ENCODE measurements around the gene MIEN1. TPM values are rescaled to one million over a fixed set of nuclear protein-coding genes. Genes with fewer than 3 reads are reported as not detected.

Gene MIEN1
- total RNA-seq, 2 donors from 2014 or later, result 27.1 to 30.3 TPM

- H3K4me1 ChIP-seq (ENCODE audit: control insufficient read depth in 1 of 2, low read depth in 2 of 2), result peaks cover 2 to 15% of the 10 kb centered on the region in 2 donors
- peak within 1 kb of the TSS; percentile 72 for H3K4me3 ChIP-seq
- no peaks in the 10 kb centered on the region for H3K36me3 ChIP-seq
- ATAC-seq (ENCODE audit: insufficient number of reproducible peaks, low FRiP score, low read depth) (peak; percentile 94), DNase-seq (ENCODE audit: low spot score) (peak; percentile 78)
- TF ChIP-seq CTCF (IDR thresholded peaks at IDR 0.05), result no peak
- peak within 1 kb of the TSS; percentile 84 to 91 for H3K27ac ChIP-seq
- H3K27me3 ChIP-seq (replicated peaks; ENCODE audit: insufficient read depth), result no peaks in the 10 kb centered on the region
- H3K9me3 ChIP-seq, result no peaks in the 10 kb centered on the region
Observed at GRCh38 chr17:39687546-39688474, 42.5 kb downstream of the MIEN1 start, which contains the start of gene PGAP3. PGAP3 (minus strand) TSS chr17:39688057; CDS start chr17:39688014, 43 bp downstream.

DNA sequence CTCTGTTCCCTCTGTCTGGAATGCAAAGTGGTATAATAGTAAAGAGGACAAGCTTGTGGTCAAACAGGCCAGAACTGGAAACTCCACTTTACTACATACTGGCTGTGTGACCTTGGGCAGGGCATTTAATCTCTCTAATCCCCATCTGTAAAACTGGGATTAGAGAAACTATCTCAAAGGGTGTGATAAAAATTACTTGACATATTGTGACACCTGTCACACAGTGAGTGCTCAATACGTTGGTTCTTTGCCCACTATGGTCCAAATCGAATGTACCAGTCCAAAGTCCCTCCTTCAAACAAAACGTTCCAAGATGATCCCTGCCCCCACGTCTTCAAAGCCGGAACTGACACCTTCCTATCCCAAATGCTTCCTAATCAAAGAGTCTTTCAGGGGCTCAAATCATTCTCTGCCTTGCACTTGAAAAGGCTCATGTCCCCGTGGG lies 43.2 kb downstream of the MIEN1 start:
- H3K4me1 ChIP-seq (ENCODE audit: control insufficient read depth in 1 of 2, low read depth in 2 of 2), result peaks cover 2 to 15% of the 10 kb centered on the region in 2 donors
- peak overlapping the region; percentile 72 for H3K4me3 ChIP-seq
- H3K27me3 ChIP-seq (replicated peaks; ENCODE audit: insufficient read depth), result no peaks in the 10 kb centered on the region
- H3K9me3 ChIP-seq, result no peaks in the 10 kb centered on the region
- no peak for DNase-seq (ENCODE audit: low spot score)
- peak overlapping the region; percentile 84 to 91 for H3K27ac ChIP-seq
- no peak for ATAC-seq (ENCODE audit: insufficient number of reproducible peaks, low FRiP score, low read depth)
- H3K36me3 ChIP-seq, result no peaks in the 10 kb centered on the region
- no peak for TF ChIP-seq CTCF (IDR thresholded peaks at IDR 0.05)

DNA sequence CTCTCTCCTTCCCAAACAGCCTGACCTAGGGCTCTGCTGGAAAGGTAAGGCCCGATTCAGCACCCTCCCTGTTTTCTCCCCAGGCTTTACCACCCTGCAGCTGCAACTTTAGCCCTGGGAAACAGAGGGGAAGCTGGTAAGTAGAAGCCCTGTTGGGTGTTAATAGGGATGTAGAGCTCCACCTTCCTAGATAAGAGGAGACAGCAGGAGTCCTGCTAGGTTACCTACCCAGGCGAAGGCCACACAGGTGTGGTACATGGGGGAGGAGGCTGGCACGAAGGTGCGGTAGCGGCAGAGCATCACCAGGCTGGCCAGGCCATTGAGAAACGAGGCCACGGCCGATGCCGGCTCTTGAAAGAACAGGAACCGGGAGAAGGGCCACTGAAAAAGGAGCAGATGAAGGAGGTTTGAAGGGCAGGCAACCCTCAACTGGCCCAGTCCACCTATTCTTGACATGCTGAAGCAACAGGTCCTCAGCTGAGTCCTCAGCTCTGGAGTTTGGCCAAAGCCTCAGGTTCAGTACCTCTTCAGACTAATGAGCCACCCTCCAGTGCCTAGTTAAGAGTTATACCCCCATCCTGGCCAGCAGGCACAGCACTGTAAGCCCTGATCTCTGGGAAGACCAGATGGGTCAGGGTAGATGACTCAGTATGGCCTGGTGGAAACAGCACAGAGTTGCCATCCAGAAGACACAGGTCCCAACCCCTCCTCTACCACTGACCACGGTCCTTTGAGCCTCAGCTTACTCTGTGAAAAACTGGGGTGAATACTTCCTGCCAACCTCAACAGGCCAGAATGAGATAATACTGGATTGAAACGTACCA lies 45.8 kb downstream of the MIEN1 start:
- H3K36me3 ChIP-seq, result no peaks in the 10 kb centered on the region
- DNase-seq (ENCODE audit: low spot score) (no peak), ATAC-seq (ENCODE audit: insufficient number of reproducible peaks, low FRiP score, low read depth) (no peak)
- no peak overlapping the region for H3K27ac ChIP-seq
- no peaks in the 10 kb centered on the region for H3K27me3 ChIP-seq (replicated peaks; ENCODE audit: insufficient read depth)
- H3K9me3 ChIP-seq, result no peaks in the 10 kb centered on the region
- no peak for TF ChIP-seq CTCF (IDR thresholded peaks at IDR 0.05)
- H3K4me3 ChIP-seq, result no peak overlapping the region
- H3K4me1 ChIP-seq (ENCODE audit: control insufficient read depth in 1 of 2, low read depth in 2 of 2), result peaks cover 6 to 19% of the 10 kb centered on the region in 2 donors

DNA sequence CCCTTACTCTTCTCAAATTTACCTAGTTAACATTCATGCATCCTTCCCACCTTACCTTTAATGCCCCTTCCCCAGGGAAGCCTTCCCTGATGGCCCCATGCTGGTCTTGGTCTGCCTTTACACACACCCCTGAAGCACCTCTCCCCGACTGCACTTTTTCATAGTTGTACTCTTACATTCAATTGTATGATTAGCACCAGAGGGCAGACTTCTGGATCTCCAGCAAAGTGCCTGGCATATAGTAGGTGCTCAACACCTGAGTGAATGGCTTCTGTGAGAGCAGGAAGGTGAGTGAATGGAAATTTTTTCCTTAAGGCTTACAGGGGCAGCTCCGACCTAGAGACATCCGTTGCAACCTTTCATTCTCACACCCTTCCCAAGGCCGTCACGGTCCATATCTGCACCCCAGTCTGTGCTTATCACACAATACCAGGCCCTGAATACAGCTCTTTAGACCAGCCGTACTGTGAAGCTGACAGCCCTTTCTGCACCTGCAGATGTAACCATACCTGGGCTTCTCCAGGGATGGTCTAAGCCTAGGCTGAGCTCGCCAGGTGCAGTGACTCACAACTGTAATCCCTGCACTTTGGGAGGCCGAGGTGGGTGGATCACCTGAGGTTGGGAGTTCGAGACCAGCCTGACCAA lies 46.9 kb downstream of the MIEN1 start:
- Histone ChIP-seq H3K9me3 (no peaks in the 10 kb centered on the region), H3K36me3 (no peaks in the 10 kb centered on the region)
- no peak for DNase-seq (ENCODE audit: low spot score)

More for the DNA sequence above, 46.9 kb downstream of the MIEN1 start:
- Histone ChIP-seq H3K27me3 (replicated peaks; ENCODE audit: insufficient read depth) (no peaks in the 10 kb centered on the region), H3K4me3 (no peak overlapping the region), H3K27ac (no peak overlapping the region), H3K4me1 (ENCODE audit: control insufficient read depth in 1 of 2, low read depth in 2 of 2) (peaks cover 10 to 26% of the 10 kb centered on the region in 2 donors)
- TF ChIP-seq CTCF (IDR thresholded peaks at IDR 0.05), result no peak
- ATAC-seq (ENCODE audit: insufficient number of reproducible peaks, low FRiP score, low read depth), result no peak
